SK-N-SH (cell line): ENCODE data around the gene ZNF331. TPM values are rescaled to one million over a fixed set of nuclear protein-coding genes. Genes with fewer than 3 reads are reported as not detected.
"Not testable (repeated sequence)": the region's sequence is repeated elsewhere in the genome, so short reads cannot be mapped to it uniquely, and the experiment has no call there.

Experiments used
- CTCF ChIA-PET: fragments of 300-600, 350-600 bp; formaldehyde crosslinking; extraction: SDS; loops from one replicate; lab custom pipeline; 2021; lab: Yijun Ruan, JAX
- POLR2A ChIA-PET: fragments of 350-600 bp; sonication (Branson Sonifier 250); formaldehyde crosslinking; extraction: SDS; loops from one replicate; lab custom pipeline; 2020; ENCODE audit warnings: antibody characterized with exemption, inconsistent platforms; lab: Yijun Ruan, JAX
- DNase-seq: peaks from one replicate; pipeline ENCODE4 v3.0.0; 2012
- H2AFZ ChIP-seq: fragments of 200-600 bp; sonication (generic); 2 replicates; pipeline ENCODE4 v1.8.1; 2016; ENCODE audit warnings: antibody characterized with exemption, mild to moderate bottlenecking, low read depth
- H3F3A ChIP-seq: fragments of 200-600 bp; sonication (generic); replicated peaks from 2 replicates; pipeline ENCODE3; 2016; ENCODE audit warnings: antibody characterized with exemption, mild to moderate bottlenecking; ENCODE audit not compliant: insufficient read depth
- H3K27ac ChIP-seq, 2 experiments: fragments of 200-500 bp in 1 of 2; fragments of 200-600 bp in 1 of 2; sonication (Bioruptor generic) in 1 of 2; sonication (generic), shearing (Covaris generic) in 1 of 2; 2 replicates each; pipeline versions ENCODE4 v1.5.1 to v1.6.1; 2014 to 2016; ENCODE audit warnings: low read depth in 2 of 2, inconsistent platforms in 1 of 2, low read length in 1 of 2, mild to moderate bottlenecking in 1 of 2, mixed read lengths in 1 of 2
- H3K27me3 ChIP-seq: fragments of 200-600 bp; sonication (generic), shearing (Covaris generic); 2 replicates; pipeline ENCODE4 v1.6.1; 2016; ENCODE audit warnings: mixed run types; ENCODE audit not compliant: insufficient read depth
- H3K36me3 ChIP-seq, 2 experiments: fragments of 200-500 bp in 1 of 2; fragments of 200-600 bp in 1 of 2; sonication (Bioruptor generic) in 1 of 2; sonication (generic) in 1 of 2; replicated peaks in 1 of 2; 2 replicates each; pipeline versions ENCODE3 to v1.5.1; 2014 to 2016; ENCODE audit warnings: low read length in 1 of 2, mild to moderate bottlenecking in 1 of 2; ENCODE audit not compliant: insufficient read depth in 2 of 2, control insufficient read depth in 1 of 2
- H3K4me1 ChIP-seq, 2 experiments: fragments of 200-500 bp in 1 of 2; fragments of 200-600 bp in 1 of 2; sonication (Bioruptor generic) in 1 of 2; sonication (generic), shearing (Covaris generic) in 1 of 2; 2 replicates each; pipeline versions ENCODE4 v1.5.1 to v1.6.1; 2014 to 2016; ENCODE audit warnings: low read depth in 1 of 2, low read length in 1 of 2, mixed run types in 1 of 2; ENCODE audit not compliant: insufficient read depth in 2 of 2, control insufficient read depth in 1 of 2
- H3K4me2 ChIP-seq: fragments of 200-600 bp; sonication (generic), shearing (Covaris generic); 2 replicates; pipeline ENCODE4 v1.6.1; 2017; ENCODE audit warnings: mixed run types
- H3K4me3 ChIP-seq, 2 experiments: fragments of 200-500 bp in 1 of 2; fragments of 200-600 bp in 1 of 2; sonication (Bioruptor generic) in 1 of 2; sonication (generic), shearing (Covaris generic) in 1 of 2; 2 replicates each; pipeline versions ENCODE4 v1.5.1 to v1.8.1; 2014 to 2016; ENCODE audit warnings: low read depth in 2 of 2, inconsistent platforms in 1 of 2, low read length in 1 of 2, mild to moderate bottlenecking in 1 of 2, mixed read lengths in 1 of 2, moderate library complexity in 1 of 2
- H3K79me2 ChIP-seq: fragments of 200-600 bp; sonication (generic); 2 replicates; pipeline ENCODE4 v1.8.1; 2017; ENCODE audit warnings: mild to moderate bottlenecking; ENCODE audit not compliant: insufficient read depth
- H3K9ac ChIP-seq: fragments of 200-600 bp; sonication (generic); 2 replicates; pipeline ENCODE4 v1.6.1; 2017; ENCODE audit warnings: mixed run types
- H3K9me2 ChIP-seq: fragments of 200-600 bp; sonication (generic); 2 replicates; pipeline ENCODE4 v1.6.1; 2017; ENCODE audit warnings: mixed run types
- H3K9me3 ChIP-seq: fragments of 200-600 bp; sonication (generic); 2 replicates; pipeline ENCODE4 v1.6.1; 2017; ENCODE audit warnings: mixed run types, mild to moderate bottlenecking, moderate library complexity
- H4K20me1 ChIP-seq: fragments of 200-600 bp; sonication (generic); 2 replicates; pipeline ENCODE4 v1.6.1; 2017; ENCODE audit warnings: mild to moderate bottlenecking, mixed run types; ENCODE audit not compliant: insufficient read depth
- EP300 ChIP-seq, 2 experiments: IDR thresholded peaks; 2 replicates each; pipeline versions ENCODE4 v1.4.0 to v1.6.1; 2012; ENCODE audit warnings: borderline replicate concordance in 1 of 2, low read depth in 1 of 2, low read length in 1 of 2
- EZH2phosphoT487 ChIP-seq: fragments of 200-600 bp; sonication (generic); IDR thresholded peaks from 2 replicates; pipeline ENCODE4 v1.6.1; 2017; ENCODE audit warnings: low read depth, mixed run types, mild to moderate bottlenecking, antibody characterized with exemption, moderate library complexity, borderline replicate concordance
- FOXM1 ChIP-seq: IDR thresholded peaks from 2 replicates; pipeline ENCODE4 v1.4.0; 2012; ENCODE audit warnings: low read depth, mild to moderate bottlenecking
- GABPA ChIP-seq: IDR thresholded peaks from 2 replicates; pipeline ENCODE4 v1.4.0; 2012; ENCODE audit warnings: low read depth, mild to moderate bottlenecking
- JUND ChIP-seq: IDR thresholded peaks from 2 replicates; pipeline ENCODE4 v1.4.0; 2012
- MEF2A ChIP-seq: IDR thresholded peaks from 2 replicates; pipeline ENCODE4 v1.4.0; 2012; ENCODE audit warnings: low read depth, borderline replicate concordance
- POLR2AphosphoS5 ChIP-seq: IDR thresholded peaks from 2 replicates; pipeline ENCODE4 v1.6.1; 2012; ENCODE audit warnings: low read depth, low read length
- RAD21 ChIP-seq: IDR thresholded peaks from 2 replicates; pipeline ENCODE4 v1.6.1; 2012; ENCODE audit warnings: mild to moderate bottlenecking, low read length
- SMC3 ChIP-seq: IDR thresholded peaks from 2 replicates; pipeline ENCODE4 v1.6.1; 2012; ENCODE audit warnings: low read depth, low read length, improper control_type of control experiment
- TAF1 ChIP-seq: IDR thresholded peaks from 2 replicates; pipeline ENCODE4 v1.6.1; 2012; ENCODE audit warnings: low read depth, mild to moderate bottlenecking, low read length, moderate library complexity, borderline replicate concordance
- TEAD4 ChIP-seq: IDR thresholded peaks from 2 replicates; pipeline ENCODE4 v1.4.0; 2012; ENCODE audit warnings: mild to moderate bottlenecking, borderline replicate concordance; ENCODE audit not compliant: insufficient read depth
- USF1 ChIP-seq: IDR thresholded peaks from 2 replicates; pipeline ENCODE4 v1.4.0; 2012; ENCODE audit warnings: low read depth, borderline replicate concordance
- WGBS: methylation state at CpG from one replicate; pipeline ENCODE4 v1.1.6; 2017; ENCODE audit warnings: low lambda C conversion rate; 5-methylcytosine and 5-hydroxymethylcytosine counted together
- polyA plus RNA-seq, 3 experiments: library from polyadenylated mRNA; depleted of rRNA; stranded (reverse); fragments of >200 nt; gene quantifications; 2 replicates each; pipeline ENCODE4 v1.2.3, GENCODE V29; 2012
- TF ChIP-seq, protein P1 (sequence below): fragments of 200-600 bp; sonication (generic); IDR thresholded peaks from 2 replicates; pipeline ENCODE4 v1.6.1; 2017; ENCODE audit warnings: antibody characterized with exemption, mild to moderate bottlenecking, moderate library complexity
- TF ChIP-seq, protein P2 (sequence below): fragments of 150-350 bp; IDR thresholded peaks from 2 replicates; pipeline ENCODE4 v1.6.1; 2016; ENCODE audit warnings: mild to moderate bottlenecking, low read depth, low read length

The ZNF331 gene
- polyA plus RNA-seq, 1 of the 3 experiments (the other 2 are of a cell fraction): 7.2 TPM

DNA sequence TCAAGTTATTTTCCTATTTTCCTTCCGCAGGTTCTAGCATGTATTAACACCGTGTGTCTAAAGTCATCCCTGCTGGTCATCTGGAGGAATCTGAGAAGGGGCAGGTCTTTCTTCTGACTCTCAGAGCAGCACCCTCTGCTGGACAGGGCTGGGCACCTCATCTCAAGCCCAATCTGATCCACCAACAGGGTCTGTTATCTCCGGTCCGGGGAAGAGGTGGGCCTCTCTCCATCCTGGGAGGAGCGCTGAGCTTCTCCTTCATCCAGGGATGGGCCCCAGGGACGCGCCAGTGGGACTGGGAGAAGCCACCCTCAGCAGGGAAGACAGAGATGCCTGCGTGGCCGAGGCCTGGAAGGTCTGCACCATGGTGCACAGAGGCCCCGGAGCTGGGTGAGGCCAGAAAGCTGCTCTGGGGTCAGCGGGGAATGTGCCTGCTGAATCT, 26.0 kb upstream of the ZNF331 start:
- ChIA-PET POLR2A (no interaction called here), CTCF (interaction anchor here (0.8 to 1.5 kb wide), 7 partner anchors 9 to 88 kb away, joined by 3 to 7 read pairs (median 3); partner anchors contain the start of gene ZNF761)
- TF ChIP-seq RAD21: peak; percentile 59
- TF ChIP-seq JUND: no peak
- TF ChIP-seq, protein P1, sequence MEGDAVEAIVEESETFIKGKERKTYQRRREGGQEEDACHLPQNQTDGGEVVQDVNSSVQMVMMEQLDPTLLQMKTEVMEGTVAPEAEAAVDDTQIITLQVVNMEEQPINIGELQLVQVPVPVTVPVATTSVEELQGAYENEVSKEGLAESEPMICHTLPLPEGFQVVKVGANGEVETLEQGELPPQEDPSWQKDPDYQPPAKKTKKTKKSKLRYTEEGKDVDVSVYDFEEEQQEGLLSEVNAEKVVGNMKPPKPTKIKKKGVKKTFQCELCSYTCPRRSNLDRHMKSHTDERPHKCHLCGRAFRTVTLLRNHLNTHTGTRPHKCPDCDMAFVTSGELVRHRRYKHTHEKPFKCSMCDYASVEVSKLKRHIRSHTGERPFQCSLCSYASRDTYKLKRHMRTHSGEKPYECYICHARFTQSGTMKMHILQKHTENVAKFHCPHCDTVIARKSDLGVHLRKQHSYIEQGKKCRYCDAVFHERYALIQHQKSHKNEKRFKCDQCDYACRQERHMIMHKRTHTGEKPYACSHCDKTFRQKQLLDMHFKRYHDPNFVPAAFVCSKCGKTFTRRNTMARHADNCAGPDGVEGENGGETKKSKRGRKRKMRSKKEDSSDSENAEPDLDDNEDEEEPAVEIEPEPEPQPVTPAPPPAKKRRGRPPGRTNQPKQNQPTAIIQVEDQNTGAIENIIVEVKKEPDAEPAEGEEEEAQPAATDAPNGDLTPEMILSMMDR: peak; percentile 58
- no peak for TF ChIP-seq GABPA
- no peak for TF ChIP-seq TEAD4
- TF ChIP-seq SMC3: peak; percentile 54
- TF ChIP-seq TAF1: no peak
- peak; percentile 79 for DNase-seq
- Histone ChIP-seq H3K4me3 (peak overlapping the region in 1 of 2 experiments; percentile 17; a peak in 1 of 4 replicates), H3K36me3 (no peaks in the 10 kb centered on the region), H3K9me3 (no peaks in the 10 kb centered on the region), H4K20me1 (no peaks in the 10 kb centered on the region), H3K9ac (no peak overlapping the region), H3F3A (no peaks in the 10 kb centered on the region), H3K79me2 (no peaks in the 10 kb centered on the region), H3K4me2 (no peak overlapping the region), H2AFZ (no peak overlapping the region), H3K27ac (no peak overlapping the region), H3K9me2 (no peaks in the 10 kb centered on the region), H3K27me3 (no peaks in the 10 kb centered on the region), H3K4me1 (no peaks in the 10 kb centered on the region; a peak in 1 of 4 replicates)
- WGBS: 29% methylated on average over 10 of the region's 11 CpGs

DNA sequence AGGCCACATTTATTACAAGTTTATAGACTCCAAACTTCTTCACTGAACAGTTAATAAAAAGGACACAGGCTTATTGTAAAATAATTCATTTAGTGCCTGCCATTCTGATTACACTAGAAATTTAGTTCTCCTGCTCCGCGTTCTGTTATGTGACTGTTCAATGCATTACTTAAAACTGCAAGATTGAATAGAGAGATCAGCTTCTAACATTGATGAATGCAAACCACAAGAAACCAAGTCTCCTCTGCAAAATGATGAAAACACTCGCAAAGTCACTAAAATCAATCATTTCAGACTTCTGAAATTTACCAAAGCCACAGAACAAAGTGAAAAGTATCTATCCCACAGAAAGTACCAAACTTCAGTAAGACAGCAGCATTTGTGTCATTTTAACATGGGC, 22.9 kb upstream of the ZNF331 start:
- DNase-seq, H3K27ac ChIP-seq, H3K4me3 ChIP-seq, H2AFZ ChIP-seq, CTCF ChIA-PET, H3K9me2 ChIP-seq, H3K9me3 ChIP-seq, H3K4me2 ChIP-seq, H3F3A ChIP-seq, H3K9ac ChIP-seq, H4K20me1 ChIP-seq, H3K27me3 ChIP-seq, H3K79me2 ChIP-seq, H3K36me3 ChIP-seq, POLR2A ChIA-PET, H3K4me1 ChIP-seq: not testable (repeated sequence)
- 82% methylated on average over 3 of the region's 3 CpGs for WGBS

DNA sequence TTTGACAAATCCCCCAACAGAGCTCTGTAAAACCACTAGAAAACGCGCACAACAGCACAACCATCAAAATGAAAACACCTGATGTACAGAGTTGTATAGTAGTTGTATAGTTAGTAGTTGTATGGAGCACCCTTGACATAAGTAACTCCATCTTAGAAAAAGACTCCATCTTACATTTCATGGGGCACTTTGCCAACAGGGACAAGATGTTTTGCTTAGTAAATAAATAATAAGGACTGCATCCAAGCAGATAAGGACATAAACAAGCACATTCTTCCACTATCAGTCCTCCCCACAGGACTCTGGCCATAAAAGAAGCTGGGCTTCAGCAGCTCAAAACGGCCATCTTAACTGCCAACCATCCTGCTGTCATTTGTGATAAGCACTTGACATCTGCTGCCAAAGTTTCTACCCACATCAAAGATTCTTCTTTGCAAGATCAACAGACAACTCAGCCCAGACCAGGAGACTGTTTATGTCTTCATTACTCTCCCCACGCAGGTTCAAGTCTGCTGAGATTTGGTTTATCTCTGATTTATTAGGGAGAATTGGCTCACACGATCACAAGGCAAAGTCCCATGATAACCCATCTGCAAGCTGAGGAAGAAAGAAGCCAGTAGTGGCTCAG, 20.7 kb upstream of the ZNF331 start:
- 31% methylated on average over 5 of the region's 5 CpGs for WGBS
- Histone ChIP-seq H3K9me2 (no peaks in the 10 kb centered on the region), H3K27me3 (no peaks in the 10 kb centered on the region), H3K4me3 (no peak overlapping the region), H4K20me1 (no peaks in the 10 kb centered on the region), H3F3A (no peaks in the 10 kb centered on the region), H3K27ac (no peak overlapping the region), H3K9ac (no peak overlapping the region), H3K79me2 (peaks cover 7% of the 10 kb centered on the region; the same call in 1 of the 2 replicates), H3K9me3 (no peaks in the 10 kb centered on the region), H2AFZ (no peak overlapping the region), H3K4me1 (peaks cover 0 to 8% of the 10 kb centered on the region in 2 experiments; a peak in 1 of 4 replicates), H3K36me3 (no peaks in the 10 kb centered on the region), H3K4me2 (no peak overlapping the region)
- CTCF ChIA-PET: interaction anchor here (1.1 kb wide), 1 partner anchor 11 kb away, joined by 3 read pairs; no protein-coding TSS in a partner anchor
- TF ChIP-seq, protein P2, sequence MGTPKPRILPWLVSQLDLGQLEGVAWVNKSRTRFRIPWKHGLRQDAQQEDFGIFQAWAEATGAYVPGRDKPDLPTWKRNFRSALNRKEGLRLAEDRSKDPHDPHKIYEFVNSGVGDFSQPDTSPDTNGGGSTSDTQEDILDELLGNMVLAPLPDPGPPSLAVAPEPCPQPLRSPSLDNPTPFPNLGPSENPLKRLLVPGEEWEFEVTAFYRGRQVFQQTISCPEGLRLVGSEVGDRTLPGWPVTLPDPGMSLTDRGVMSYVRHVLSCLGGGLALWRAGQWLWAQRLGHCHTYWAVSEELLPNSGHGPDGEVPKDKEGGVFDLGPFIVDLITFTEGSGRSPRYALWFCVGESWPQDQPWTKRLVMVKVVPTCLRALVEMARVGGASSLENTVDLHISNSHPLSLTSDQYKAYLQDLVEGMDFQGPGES: no peak
- TF ChIP-seq TAF1 (no peak), FOXM1 (no peak), EZH2phosphoT487 (no peak), TEAD4 (no peak), USF1 (no peak), EP300 (IDR thresholded peaks at IDR 0.05; ENCODE audit: borderline replicate concordance in 1 of 2, low read depth in 1 of 2, low read length in 1 of 2) (no peak), POLR2AphosphoS5 (no peak), MEF2A (no peak), RAD21 (no peak)
- no peak for DNase-seq
- POLR2A ChIA-PET: no interaction called here
